HG03159 (cell line): ENCODE data around the gene ZCRB1.

ENCODE experiments used
- ATAC-seq: cut with Tn5 transposase; IDR thresholded peaks from one replicate; pipeline ENCODE4 v1.9.1; 2021; ENCODE audit warnings: mild to moderate bottlenecking, moderate library complexity; ENCODE audit not compliant: unreplicated experiment

The ZCRB1 gene

DNA sequence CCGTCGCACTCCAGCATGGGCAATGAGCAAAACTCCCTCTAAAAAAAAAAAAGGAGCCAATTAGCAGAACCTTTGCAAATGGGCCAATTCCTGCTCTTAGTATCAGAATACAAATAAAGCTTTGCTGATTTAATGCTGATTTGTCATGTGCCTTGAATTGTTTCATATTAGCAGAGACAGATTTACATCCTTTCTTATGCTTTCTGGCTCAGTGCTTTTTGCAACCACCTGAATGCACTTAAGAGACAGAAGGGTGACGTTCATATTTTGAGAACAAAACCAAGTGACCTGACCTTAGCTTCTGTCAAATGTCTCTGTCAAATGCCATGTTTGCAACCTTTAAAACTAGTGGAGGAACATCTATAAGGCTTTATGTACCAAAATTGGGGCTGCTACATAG lies 44.0 kb downstream of the ZCRB1 start:
- ATAC-seq = no peak

DNA sequence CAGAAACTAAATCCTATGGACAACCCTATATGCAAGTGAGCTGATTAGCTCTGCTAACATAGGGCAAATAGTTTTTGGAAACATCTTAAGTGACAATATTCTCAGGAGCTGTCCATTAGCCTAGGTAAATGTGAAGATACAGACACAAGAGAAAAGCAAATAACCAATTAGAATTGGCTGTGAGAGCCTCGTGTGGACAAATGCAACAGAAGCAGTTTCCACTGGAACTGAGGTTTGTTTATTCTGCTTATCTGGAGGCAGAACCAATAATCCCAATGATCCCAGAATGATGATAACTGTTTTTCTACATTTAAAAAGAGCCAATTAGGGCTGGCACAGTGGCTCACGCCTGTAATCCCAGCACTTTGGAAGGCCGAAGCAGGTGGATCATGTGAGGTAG lies 44.6 kb downstream of the ZCRB1 start:
- ATAC-seq = no peak

DNA sequence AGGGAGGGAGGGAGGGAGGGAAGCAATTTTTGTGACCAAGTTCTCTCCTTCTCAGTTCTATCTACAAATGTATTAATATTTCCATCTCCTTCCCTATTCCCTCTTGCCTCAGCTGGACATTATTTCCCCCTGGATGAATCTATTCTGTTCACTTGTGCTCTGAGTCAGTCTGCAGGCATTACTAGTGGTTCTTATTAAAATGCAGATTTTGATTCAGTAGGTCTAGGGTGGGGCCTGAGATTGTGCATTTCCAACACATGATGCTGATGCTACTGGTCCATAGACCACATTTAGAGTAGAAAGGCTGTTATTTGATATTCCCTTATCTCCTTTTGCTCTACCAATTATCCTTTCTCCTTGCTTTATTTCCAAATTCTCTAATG lies 47.8 kb downstream of the ZCRB1 start:
- no peak for ATAC-seq

DNA sequence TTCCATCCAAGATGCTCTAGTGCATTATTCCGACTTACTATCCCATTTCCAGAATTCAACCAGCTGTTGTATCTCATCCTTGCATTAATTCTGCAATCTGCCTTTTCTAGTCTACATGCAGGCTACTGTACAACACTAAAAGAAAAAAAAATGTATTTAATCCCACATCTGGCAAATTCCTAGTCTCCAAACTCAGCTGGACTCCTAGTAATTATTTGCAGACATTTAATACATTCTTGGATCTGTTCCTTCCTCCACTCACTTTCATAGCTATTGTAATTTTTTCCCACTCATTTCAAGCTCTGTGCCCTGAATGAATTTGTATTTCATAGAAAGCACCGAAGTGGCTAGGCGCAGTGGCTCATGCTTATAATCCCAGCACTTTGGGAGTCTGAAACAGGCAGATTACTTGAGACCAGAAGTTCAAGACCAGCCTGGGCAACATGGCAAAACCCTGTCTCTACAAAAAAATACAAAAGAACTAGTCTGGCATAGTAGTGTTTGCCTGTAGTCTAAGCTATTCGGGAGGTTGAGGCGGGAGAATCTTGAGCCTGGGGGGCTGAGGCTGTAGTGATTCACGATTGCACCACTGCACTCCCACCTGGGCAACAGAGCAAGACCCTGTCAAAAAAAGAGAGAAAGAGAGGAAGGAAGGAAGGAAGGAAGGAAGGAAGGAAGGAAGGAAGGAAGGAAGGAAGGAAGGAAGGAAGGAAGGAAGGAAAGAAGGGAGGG lies 48.3 kb downstream of the ZCRB1 start:
- ATAC-seq = no peak

DNA sequence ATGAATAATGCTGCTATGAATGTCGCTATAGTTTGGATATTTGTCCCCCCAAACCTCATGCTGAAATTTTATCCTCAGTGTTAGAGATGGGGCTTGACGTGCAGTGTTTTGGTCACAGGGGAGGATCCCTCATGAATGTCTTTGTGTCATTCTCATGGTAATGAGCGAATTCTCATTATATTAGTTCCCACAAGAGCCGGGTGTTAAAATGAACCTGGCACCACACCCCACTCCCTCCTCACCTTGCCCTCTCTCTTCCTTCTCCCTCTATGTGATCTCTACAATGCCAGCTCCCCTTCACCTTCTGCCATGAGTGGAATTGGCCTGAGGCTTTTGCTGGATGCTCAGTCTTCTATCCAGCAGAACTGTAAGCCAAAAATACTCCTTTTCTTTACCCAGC lies 50.4 kb downstream of the ZCRB1 start:
- no peak for ATAC-seq

DNA sequence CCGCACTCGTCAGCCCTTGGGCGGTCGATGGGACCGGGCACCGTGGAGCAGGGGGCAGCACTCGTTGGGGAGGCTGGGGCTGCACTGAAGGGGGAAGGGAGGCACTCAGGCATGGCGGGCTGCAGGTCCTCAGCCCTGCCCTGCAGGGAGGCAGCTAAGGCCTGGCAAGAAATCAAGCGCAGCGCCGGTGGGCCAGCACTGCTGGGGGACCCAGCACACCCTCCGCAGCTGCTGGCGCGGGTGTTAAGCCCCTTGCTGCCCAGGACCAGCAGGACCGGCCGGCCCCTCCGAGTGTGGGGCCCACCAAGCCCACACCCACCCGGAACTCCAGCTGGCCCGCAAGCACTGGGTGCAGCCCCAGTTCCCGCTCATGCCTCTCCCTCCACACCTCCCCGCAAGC lies 52.2 kb downstream of the ZCRB1 start:
- no peak for ATAC-seq

DNA sequence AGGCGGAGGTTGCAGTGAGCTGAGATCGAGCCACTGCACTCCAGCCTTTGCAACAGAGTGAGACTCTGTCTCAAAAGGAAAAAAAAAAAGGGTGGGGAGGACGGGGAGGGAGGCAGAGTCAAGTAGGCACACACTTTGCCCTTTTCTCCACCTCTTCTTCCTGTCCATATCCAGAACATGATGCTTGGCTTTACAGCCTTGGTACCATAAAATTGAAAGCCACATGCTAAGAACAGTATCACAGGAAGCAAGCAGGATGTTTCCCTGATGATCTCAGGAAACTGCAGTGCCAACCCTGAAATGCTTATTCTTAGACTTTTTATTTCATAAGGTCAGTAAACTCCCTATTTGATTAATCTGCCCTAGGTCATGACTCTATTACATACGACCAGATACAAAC lies 55.3 kb downstream of the ZCRB1 start:
- ATAC-seq = no peak

DNA sequence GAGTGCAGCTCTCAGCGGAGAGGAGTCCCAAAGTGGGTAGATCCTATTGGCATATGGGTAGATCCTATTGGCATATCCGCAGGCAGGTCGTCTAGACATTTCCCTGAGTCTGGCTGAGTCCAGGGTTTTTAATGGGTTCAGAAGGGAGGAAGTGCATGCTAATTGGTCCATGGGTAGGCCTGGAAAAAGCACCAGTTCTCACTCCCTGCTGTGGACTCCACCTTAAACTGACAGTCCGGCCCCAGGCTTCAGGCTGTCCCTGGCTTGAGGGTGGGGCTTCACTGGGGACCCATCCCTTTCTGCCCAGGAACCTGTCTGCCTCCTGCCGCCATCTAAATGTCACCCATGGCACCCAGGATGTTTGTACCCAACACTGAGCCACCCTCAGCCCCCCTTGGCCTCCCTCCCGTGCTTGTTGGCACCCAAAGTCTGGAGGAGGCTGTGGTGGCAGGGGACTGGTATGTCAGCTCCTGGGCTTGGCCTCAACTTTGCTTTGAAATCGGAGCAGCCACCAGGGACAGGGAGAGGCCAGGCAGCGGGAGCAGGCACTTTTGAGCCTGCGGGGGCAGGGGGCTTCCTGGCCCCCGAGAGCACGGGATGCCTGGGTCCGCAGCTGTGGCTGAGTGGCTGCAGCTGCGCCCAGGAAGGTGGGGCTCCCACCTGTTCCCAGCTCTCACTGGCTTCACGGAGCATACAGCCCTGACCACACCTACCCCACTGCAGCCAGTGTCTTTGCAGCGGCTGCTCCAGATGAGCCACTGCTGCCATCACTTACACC lies 58.3 kb downstream of the ZCRB1 start:
- no peak for ATAC-seq

DNA sequence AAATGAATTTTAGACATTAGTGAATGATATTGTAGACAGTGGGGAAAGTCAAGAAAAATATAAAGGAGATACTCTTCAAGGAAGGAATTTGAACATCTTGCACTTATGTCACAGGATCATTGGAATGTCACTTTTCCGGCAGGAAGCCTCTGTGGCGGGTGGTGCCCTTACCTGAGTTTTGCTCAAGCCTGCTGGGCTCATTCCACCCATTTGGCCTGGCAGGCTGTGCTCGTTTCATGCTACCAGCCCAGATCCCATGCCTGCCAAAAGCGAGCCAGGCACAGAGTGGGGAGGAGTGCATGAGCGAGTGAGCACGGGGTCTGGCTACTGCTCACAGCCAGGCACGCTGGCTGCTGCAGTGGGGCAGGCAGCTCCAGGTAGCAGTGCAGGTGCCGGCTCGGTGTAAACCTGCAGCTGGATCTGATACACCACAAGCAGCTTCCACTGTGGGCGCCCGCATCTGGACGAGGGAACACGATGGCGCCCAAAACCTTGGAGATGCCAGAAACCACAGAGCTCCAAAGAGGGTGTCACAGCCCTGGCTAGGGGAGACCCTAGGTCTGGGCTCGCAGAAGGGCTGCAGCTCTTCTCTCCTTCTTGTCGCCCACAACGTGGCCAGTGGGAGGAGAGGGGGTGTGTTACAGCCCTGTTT lies 59.2 kb downstream of the ZCRB1 start:
- ATAC-seq = no peak

DNA sequence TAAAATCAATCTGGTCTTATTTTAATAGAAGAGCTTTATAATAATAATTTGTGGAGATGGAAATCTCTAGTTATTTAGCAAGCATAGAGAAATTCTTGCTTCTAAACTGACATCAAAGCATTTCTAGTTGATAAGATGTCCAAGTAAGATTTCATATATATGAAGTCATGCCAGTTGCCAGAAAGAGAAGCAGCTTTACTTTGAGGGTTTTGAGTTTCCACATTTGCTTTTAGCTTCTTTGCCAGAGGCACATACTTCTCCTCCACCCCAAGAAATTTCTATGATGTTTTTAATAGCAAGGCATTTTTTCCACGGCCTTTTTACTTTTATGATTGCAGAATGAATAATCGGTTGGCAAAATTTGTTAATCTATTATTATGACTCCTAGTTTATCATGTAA lies 63.6 kb downstream of the ZCRB1 start:
- ATAC-seq = no peak
